Erythroblast (primary cell): ENCODE results near the gene PLIN4.

Source experiments
- GATA1 ChIP-seq: IDR thresholded peaks from 2 replicates; pipeline ENCODE4 v1.6.1; 2011; ENCODE audit warnings: low read depth, mild to moderate bottlenecking, control low read depth, low read length, moderate library complexity
- POLR2A ChIP-seq: IDR thresholded peaks from 2 replicates; pipeline ENCODE4 v1.6.1; 2011; ENCODE audit warnings: mild to moderate bottlenecking, low read length

DNA sequence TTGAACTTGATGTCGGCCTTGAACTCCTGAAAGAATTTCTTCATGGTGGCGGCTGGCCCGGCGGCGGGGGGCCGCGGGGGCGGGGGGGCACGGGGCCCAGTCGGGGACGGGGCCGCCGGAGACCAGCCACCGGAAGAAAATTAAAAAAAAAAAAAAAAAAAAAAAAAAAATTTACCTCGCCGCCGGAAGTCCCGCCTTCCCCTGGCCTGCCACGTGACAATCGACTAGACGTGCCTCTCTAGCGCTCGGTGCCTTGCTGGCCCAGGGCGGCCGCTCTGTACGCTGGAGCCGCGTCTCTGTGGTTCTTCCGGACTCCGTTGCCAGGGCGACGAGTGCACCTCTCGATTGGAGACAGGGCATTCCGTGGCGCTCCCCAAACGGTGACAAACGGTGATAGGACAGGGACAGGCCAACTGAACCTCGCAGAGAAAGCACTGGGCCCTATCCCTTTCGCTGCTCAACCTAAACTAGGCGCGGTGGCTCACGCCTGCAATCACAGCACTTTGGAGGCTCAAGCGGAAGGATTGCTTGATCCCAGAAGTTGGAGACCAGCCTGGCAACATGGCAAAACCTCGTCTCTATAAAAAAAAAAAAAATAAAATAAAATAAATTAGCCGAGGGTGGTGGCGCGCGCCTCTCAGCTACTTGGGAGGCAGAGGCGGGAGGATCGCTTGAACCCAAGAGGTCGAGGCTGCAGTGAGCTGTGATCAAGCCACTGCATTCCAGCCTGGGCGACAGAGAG is 60.5 kb downstream of the PLIN4 start, which contains the start of gene UBXN6:
- TF ChIP-seq POLR2A (peak; percentile 21), GATA1 (no peak)
